ENCODE results near the gene FAM234B. TPM values are rescaled to one million over a fixed set of nuclear protein-coding genes. Genes with fewer than 3 reads are reported as not detected.

Gene FAM234B
- polyA plus RNA-seq, 1 donor (not counting 4 experiments of a cell fraction or from before 2014, with no cell fraction given): 4.5 TPM

GRCh38 chr12:13039328-13039956, 4.7 kb upstream of the FAM234B start:
- FAIRE-seq: no peak
- dilution Hi-C loops (cut with MboI; ENCODE audit: extremely low pct_ligation_motif_present, low sequenced_read_pairs): no loop called here
- Histone ChIP-seq H3K4me3 (ENCODE audit: control insufficient read depth in 2 of 3, extremely low read depth in 1 of 3, insufficient read depth in 2 of 3, low read depth in 1 of 3, low read length in 3 of 3) (no peak overlapping the region), H3K9ac (ENCODE audit: control insufficient read depth, extremely low read depth, insufficient read depth, low read length) (no peak overlapping the region), H3K36me3 (ENCODE audit: control insufficient read depth in 2 of 2, extremely low read depth in 1 of 2, insufficient read depth in 2 of 2, low read length in 2 of 2) (no peaks in the 10 kb centered on the region), H3K27me3 (ENCODE audit: control insufficient read depth, extremely low read depth, insufficient read depth, low read length) (no peaks in the 10 kb centered on the region), H3K4me2 (ENCODE audit: control insufficient read depth, extremely low read depth, insufficient read depth, low read depth, low read length) (no peak overlapping the region), H3K9me3 (ENCODE audit: control insufficient read depth, low read depth, low read length) (no peaks in the 10 kb centered on the region), H3K27ac (ENCODE audit: control insufficient read depth, insufficient read depth, low read length) (no peak overlapping the region), H4K20me1 (ENCODE audit: control insufficient read depth, extremely low read depth, insufficient read depth, low read length) (no peaks in the 10 kb centered on the region), H3K79me2 (ENCODE audit: control insufficient read depth, insufficient read depth, low read length) (no peaks in the 10 kb centered on the region), H3K4me1 (ENCODE audit: control insufficient read depth, extremely low read depth, insufficient read depth, low read length) (peaks cover 12% of the 10 kb centered on the region), H3K9me1 (ENCODE audit: control insufficient read depth, extremely low read depth, insufficient read depth, low read length) (no peaks in the 10 kb centered on the region), H2AFZ (ENCODE audit: control insufficient read depth, low read length) (no peak overlapping the region)
- no peak for DNase-seq (ENCODE audit: low read depth, low spot score)
- TF ChIP-seq, protein P1, sequence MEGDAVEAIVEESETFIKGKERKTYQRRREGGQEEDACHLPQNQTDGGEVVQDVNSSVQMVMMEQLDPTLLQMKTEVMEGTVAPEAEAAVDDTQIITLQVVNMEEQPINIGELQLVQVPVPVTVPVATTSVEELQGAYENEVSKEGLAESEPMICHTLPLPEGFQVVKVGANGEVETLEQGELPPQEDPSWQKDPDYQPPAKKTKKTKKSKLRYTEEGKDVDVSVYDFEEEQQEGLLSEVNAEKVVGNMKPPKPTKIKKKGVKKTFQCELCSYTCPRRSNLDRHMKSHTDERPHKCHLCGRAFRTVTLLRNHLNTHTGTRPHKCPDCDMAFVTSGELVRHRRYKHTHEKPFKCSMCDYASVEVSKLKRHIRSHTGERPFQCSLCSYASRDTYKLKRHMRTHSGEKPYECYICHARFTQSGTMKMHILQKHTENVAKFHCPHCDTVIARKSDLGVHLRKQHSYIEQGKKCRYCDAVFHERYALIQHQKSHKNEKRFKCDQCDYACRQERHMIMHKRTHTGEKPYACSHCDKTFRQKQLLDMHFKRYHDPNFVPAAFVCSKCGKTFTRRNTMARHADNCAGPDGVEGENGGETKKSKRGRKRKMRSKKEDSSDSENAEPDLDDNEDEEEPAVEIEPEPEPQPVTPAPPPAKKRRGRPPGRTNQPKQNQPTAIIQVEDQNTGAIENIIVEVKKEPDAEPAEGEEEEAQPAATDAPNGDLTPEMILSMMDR (optimal IDR thresholded peaks at IDR 0.05 in 1 of 3, IDR thresholded peaks at IDR 0.05 in 1 of 3, conservative IDR thresholded peaks at IDR 0.05 in 1 of 3; ENCODE audit: extremely low read depth in 1 of 3, insufficient read depth in 2 of 3, low read length in 3 of 3): no peak

GRCh38 chr12:13041224-13041623, 3.0 kb upstream of the FAM234B start:
- dilution Hi-C loops (cut with MboI; ENCODE audit: extremely low pct_ligation_motif_present, low sequenced_read_pairs): no loop called here
- no peak overlapping the region for H3K27ac ChIP-seq (ENCODE audit: control insufficient read depth, insufficient read depth, low read length)
- no peaks in the 10 kb centered on the region for H3K9me3 ChIP-seq (ENCODE audit: control insufficient read depth, low read depth, low read length)
- no peaks in the 10 kb centered on the region for H3K79me2 ChIP-seq (ENCODE audit: control insufficient read depth, insufficient read depth, low read length)
- no peaks in the 10 kb centered on the region for H3K27me3 ChIP-seq (ENCODE audit: control insufficient read depth, extremely low read depth, insufficient read depth, low read length)
- no peaks in the 10 kb centered on the region for H3K36me3 ChIP-seq (ENCODE audit: control insufficient read depth in 2 of 2, extremely low read depth in 1 of 2, insufficient read depth in 2 of 2, low read length in 2 of 2)
- H3K9me1 ChIP-seq (ENCODE audit: control insufficient read depth, extremely low read depth, insufficient read depth, low read length): no peaks in the 10 kb centered on the region
- no peaks in the 10 kb centered on the region for H4K20me1 ChIP-seq (ENCODE audit: control insufficient read depth, extremely low read depth, insufficient read depth, low read length)
- H3K4me3 ChIP-seq (ENCODE audit: control insufficient read depth in 2 of 3, extremely low read depth in 1 of 3, insufficient read depth in 2 of 3, low read depth in 1 of 3, low read length in 3 of 3): no peak overlapping the region
- H3K4me1 ChIP-seq (ENCODE audit: control insufficient read depth, extremely low read depth, insufficient read depth, low read length): peaks cover 18% of the 10 kb centered on the region
- no peak overlapping the region for H3K4me2 ChIP-seq (ENCODE audit: control insufficient read depth, extremely low read depth, insufficient read depth, low read depth, low read length)
- no peak overlapping the region for H3K9ac ChIP-seq (ENCODE audit: control insufficient read depth, extremely low read depth, insufficient read depth, low read length)
- no peak for TF ChIP-seq EZH2 (IDR thresholded peaks at IDR 0.05; ENCODE audit: low read length)
- TF ChIP-seq, protein P1 (optimal IDR thresholded peaks at IDR 0.05 in 1 of 3, IDR thresholded peaks at IDR 0.05 in 1 of 3, conservative IDR thresholded peaks at IDR 0.05 in 1 of 3; ENCODE audit: extremely low read depth in 1 of 3, insufficient read depth in 2 of 3, low read length in 3 of 3): no peak
- DNase-seq (ENCODE audit: low read depth, low spot score) (no peak), FAIRE-seq (no peak)
- H2AFZ ChIP-seq (ENCODE audit: control insufficient read depth, low read length): no peak overlapping the region
